ENCODE results near the gene TRIM23. TPM values are rescaled to one million over a fixed set of nuclear protein-coding genes. Genes with fewer than 3 reads are reported as not detected.

TRIM23 gene
- total RNA-seq, 4 donors from 2014 or later, result 6.7 to 13.5 (median 9.3) TPM

- Histone ChIP-seq H3K27ac (no peak overlapping the region), H3K4me1 (no peaks in the 10 kb centered on the region), H3K36me3 (no peaks in the 10 kb centered on the region), H3K4me3 (no peak overlapping the region), H3K27me3 (no peaks in the 10 kb centered on the region), H3K9me3 (no peaks in the 10 kb centered on the region)
- DNase-seq (ENCODE audit: low spot score in 2 of 2), result no peak
- TF ChIP-seq POLR2A (IDR thresholded peaks at IDR 0.05), result no peak
- TF ChIP-seq CTCF (IDR thresholded peaks at IDR 0.05), result no peak
- TF ChIP-seq POLR2AphosphoS5 (IDR thresholded peaks at IDR 0.05), result no peak
- no peak for TF ChIP-seq EP300 (IDR thresholded peaks at IDR 0.05)
These were observed 68.8 kb downstream of the TRIM23 start for GRCh38 chr5:65555287-65555686.

GRCh38 chr5:65553941-65554340 lies 70.2 kb downstream of the TRIM23 start:
- Histone ChIP-seq H3K27me3 (no peaks in the 10 kb centered on the region), H3K9me3 (no peaks in the 10 kb centered on the region), H3K27ac (no peak overlapping the region), H3K36me3 (no peaks in the 10 kb centered on the region), H3K4me3 (no peak overlapping the region), H3K4me1 (no peaks in the 10 kb centered on the region)
- no peak for DNase-seq (ENCODE audit: low spot score in 2 of 2)
- TF ChIP-seq CTCF (IDR thresholded peaks at IDR 0.05) (no peak), POLR2AphosphoS5 (IDR thresholded peaks at IDR 0.05) (no peak), EP300 (IDR thresholded peaks at IDR 0.05) (no peak), POLR2A (IDR thresholded peaks at IDR 0.05) (no peak)
- 84% methylated on average over 5 of the region's 5 CpGs for WGBS

DNA sequence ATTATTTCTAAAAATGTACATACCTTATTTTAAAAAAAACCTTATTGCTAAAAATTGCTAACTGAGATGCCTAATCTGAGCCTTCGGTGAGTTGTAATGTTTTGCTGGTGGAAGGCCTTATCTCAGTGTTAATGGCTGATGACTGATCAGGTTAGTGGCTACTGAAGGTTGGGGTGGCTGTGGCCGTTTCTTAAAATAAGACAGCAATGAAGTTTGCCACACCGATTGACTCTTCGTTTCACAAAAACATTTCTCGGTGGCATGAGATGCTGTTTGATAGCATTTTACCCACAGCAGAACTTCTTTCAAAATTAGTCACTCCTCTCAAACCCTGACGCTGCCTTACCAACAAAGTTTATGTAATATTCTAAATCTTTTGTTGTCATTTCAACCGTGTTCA lies 75.9 kb downstream of the TRIM23 start:
- WGBS, result 96% methylated on average over 7 of the region's 7 CpGs
- DNase-seq (ENCODE audit: low spot score in 2 of 2), result no peak
- no peak overlapping the region for H3K4me3 ChIP-seq
- no peaks in the 10 kb centered on the region for H3K27me3 ChIP-seq
- H3K36me3 ChIP-seq, result no peaks in the 10 kb centered on the region
- no peak overlapping the region for H3K27ac ChIP-seq
- no peaks in the 10 kb centered on the region for H3K4me1 ChIP-seq
- no peaks in the 10 kb centered on the region for H3K9me3 ChIP-seq
- TF ChIP-seq POLR2A (IDR thresholded peaks at IDR 0.05), result no peak
- TF ChIP-seq CTCF (IDR thresholded peaks at IDR 0.05), result no peak
- no peak for TF ChIP-seq POLR2AphosphoS5 (IDR thresholded peaks at IDR 0.05)

GRCh38 chr5:65546141-65546540 lies 78.0 kb downstream of the TRIM23 start:
- Histone ChIP-seq H3K4me1 (no peaks in the 10 kb centered on the region), H3K27me3 (no peaks in the 10 kb centered on the region), H3K4me3 (no peak overlapping the region), H3K27ac (no peak overlapping the region), H3K36me3 (no peaks in the 10 kb centered on the region), H3K9me3 (no peaks in the 10 kb centered on the region)
- no peak for DNase-seq (ENCODE audit: low spot score in 2 of 2)
- TF ChIP-seq CTCF (IDR thresholded peaks at IDR 0.05), result no peak
- no peak for TF ChIP-seq POLR2AphosphoS5 (IDR thresholded peaks at IDR 0.05)
- TF ChIP-seq POLR2A (IDR thresholded peaks at IDR 0.05), result no peak
- no peak for TF ChIP-seq EP300 (IDR thresholded peaks at IDR 0.05)
- WGBS, result 88% methylated on average over 5 of the region's 5 CpGs

DNA sequence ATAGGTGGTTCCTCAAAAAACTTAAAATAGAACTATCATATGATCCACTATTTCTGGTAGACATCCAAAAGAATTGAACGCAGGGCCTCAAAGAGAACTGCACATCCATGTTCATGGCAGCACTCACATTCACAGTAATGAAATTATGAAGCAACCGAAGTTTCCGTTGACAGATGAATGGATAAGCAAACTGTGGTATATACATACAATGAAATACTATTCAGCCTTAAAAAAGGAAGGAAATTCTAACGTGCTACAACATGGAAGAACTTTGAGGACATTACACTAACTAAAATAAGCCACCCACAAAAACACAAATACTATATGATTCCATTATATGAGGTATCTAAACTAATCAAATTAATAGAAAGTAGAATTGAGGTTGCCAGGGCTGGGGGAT lies 79.7 kb downstream of the TRIM23 start:
- Histone ChIP-seq H3K9me3 (no peaks in the 10 kb centered on the region), H3K36me3 (no peaks in the 10 kb centered on the region), H3K4me3 (no peak overlapping the region), H3K27me3 (no peaks in the 10 kb centered on the region), H3K27ac (no peak overlapping the region), H3K4me1 (no peaks in the 10 kb centered on the region)
- WGBS, result 98% methylated on average over 4 of the region's 4 CpGs
- no peak for TF ChIP-seq POLR2A (IDR thresholded peaks at IDR 0.05)
- no peak for TF ChIP-seq EP300 (IDR thresholded peaks at IDR 0.05)
- TF ChIP-seq POLR2AphosphoS5 (IDR thresholded peaks at IDR 0.05), result no peak
- no peak for TF ChIP-seq CTCF (IDR thresholded peaks at IDR 0.05)
- DNase-seq (ENCODE audit: low spot score in 2 of 2), result no peak

Measured in suprapubic skin (tissue), 4 donors.